Kidney epithelial cell (primary cell): ENCODE measurements around the gene CDX1. TPM values are rescaled to one million over a fixed set of nuclear protein-coding genes. Genes with fewer than 3 reads are reported as not detected.

Experiments
- DNase-seq: peaks from one replicate; pipeline ENCODE4 v3.0.0-alpha.2; 2010; ENCODE audit warnings: low read depth
- H3K27me3 ChIP-seq: 2 replicates; pipeline ENCODE4 v1.6.0; 2011; ENCODE audit warnings: low read length; ENCODE audit not compliant: control insufficient read depth, insufficient read depth
- H3K36me3 ChIP-seq: 2 replicates; pipeline ENCODE4 v1.5.1; 2011; ENCODE audit warnings: low read length; ENCODE audit not compliant: control insufficient read depth, insufficient read depth
- H3K4me3 ChIP-seq: 2 replicates; pipeline ENCODE4 v1.5.1; 2011; ENCODE audit warnings: low read depth, mild to moderate bottlenecking, control low read depth, low read length
- total RNA-seq: library from RNA; depleted of rRNA; stranded (reverse); fragments of >200 nt; gene quantifications from 2 replicates; pipeline ENCODE4 v1.2.3, GENCODE V29; 2015
- TF ChIP-seq, protein P1 (sequence below): IDR thresholded peaks from 2 replicates; pipeline ENCODE4 v1.5.1; 2011; ENCODE audit warnings: mild to moderate bottlenecking, moderate library complexity, low read length, control low read depth, inconsistent platforms; ENCODE audit not compliant: insufficient read depth, poor library complexity, severe bottlenecking

CDX1 gene
- total RNA-seq, result 0.33 and 0.48 TPM in 2 replicates

GRCh38 chr5:150166650-150167511 lies at the start of gene CDX1:
Gene CDX1, plus strand, starts transcription at chr5:150166778. Its CDS starts 99 bp downstream, at chr5:150166877.
- peaks cover 44% of the 10 kb centered on the region for H3K27me3 ChIP-seq
- no peaks in the 10 kb centered on the region for H3K36me3 ChIP-seq
- H3K4me3 ChIP-seq, result no peak within 1 kb of the TSS
- TF ChIP-seq, protein P1, sequence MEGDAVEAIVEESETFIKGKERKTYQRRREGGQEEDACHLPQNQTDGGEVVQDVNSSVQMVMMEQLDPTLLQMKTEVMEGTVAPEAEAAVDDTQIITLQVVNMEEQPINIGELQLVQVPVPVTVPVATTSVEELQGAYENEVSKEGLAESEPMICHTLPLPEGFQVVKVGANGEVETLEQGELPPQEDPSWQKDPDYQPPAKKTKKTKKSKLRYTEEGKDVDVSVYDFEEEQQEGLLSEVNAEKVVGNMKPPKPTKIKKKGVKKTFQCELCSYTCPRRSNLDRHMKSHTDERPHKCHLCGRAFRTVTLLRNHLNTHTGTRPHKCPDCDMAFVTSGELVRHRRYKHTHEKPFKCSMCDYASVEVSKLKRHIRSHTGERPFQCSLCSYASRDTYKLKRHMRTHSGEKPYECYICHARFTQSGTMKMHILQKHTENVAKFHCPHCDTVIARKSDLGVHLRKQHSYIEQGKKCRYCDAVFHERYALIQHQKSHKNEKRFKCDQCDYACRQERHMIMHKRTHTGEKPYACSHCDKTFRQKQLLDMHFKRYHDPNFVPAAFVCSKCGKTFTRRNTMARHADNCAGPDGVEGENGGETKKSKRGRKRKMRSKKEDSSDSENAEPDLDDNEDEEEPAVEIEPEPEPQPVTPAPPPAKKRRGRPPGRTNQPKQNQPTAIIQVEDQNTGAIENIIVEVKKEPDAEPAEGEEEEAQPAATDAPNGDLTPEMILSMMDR, result no peak
- no peak for DNase-seq

GRCh38 chr5:150117945-150118560 lies 48.5 kb upstream of the CDX1 start:
- TF ChIP-seq, protein P1, result no peak
- Histone ChIP-seq H3K27me3 (no peaks in the 10 kb centered on the region), H3K36me3 (no peaks in the 10 kb centered on the region), H3K4me3 (no peak overlapping the region)
- no peak for DNase-seq

- Histone ChIP-seq H3K36me3 (no peaks in the 10 kb centered on the region), H3K4me3 (no peak overlapping the region), H3K27me3 (no peaks in the 10 kb centered on the region)
- DNase-seq, result no peak
- TF ChIP-seq, protein P1, result no peak
These were observed 47.9 kb upstream of the CDX1 start for GRCh38 chr5:150118561-150119229.

DNA sequence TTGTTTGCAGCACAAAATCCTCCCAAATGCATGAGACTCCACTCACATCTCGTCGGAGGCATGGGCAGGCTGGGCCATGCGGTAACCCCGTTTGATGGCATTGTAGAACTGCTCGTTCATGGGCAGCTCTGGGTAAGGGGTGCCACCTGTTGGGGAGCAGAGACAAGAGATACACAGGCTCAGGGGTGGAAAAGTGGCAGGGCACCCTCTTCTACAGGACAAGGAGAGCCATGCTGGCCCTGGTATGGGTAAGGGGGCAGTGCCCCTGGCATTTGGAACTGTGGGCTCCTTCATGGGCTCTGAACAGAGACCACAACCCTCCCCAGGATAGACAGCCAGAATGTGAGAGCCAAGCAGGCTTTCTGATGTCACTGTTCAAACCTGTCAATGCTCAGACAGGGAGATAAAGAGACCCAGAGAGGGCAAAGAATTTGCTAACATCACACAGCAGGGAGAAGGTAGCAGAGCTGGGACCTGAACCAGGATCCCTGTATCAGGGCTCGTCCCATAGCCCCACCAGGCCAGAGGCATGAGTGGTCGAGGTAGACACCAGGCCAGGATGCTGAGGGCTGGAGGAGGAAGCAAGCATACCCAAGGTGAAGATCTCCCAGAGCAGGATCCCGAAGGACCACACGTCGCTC lies 47.0 kb upstream of the CDX1 start:
- Histone ChIP-seq H3K27me3 (no peaks in the 10 kb centered on the region), H3K36me3 (no peaks in the 10 kb centered on the region), H3K4me3 (no peak overlapping the region)
- no peak for DNase-seq
- TF ChIP-seq, protein P1, result no peak

- no peaks in the 10 kb centered on the region for H3K27me3 ChIP-seq
- TF ChIP-seq, protein P1, result no peak
- H3K4me3 ChIP-seq, result no peak overlapping the region
- H3K36me3 ChIP-seq, result no peaks in the 10 kb centered on the region
- DNase-seq, result no peak
These were observed 46.5 kb upstream of the CDX1 start for GRCh38 chr5:150120062-150120441.
